Non-pigmented ciliary epithelial cell (primary cell): ENCODE data around the gene STC2.

Experiments used
- DNase-seq: peaks from one replicate; pipeline ENCODE4 v3.0.0-alpha.2; 2010; ENCODE audit warnings: low read depth

Gene STC2

DNA sequence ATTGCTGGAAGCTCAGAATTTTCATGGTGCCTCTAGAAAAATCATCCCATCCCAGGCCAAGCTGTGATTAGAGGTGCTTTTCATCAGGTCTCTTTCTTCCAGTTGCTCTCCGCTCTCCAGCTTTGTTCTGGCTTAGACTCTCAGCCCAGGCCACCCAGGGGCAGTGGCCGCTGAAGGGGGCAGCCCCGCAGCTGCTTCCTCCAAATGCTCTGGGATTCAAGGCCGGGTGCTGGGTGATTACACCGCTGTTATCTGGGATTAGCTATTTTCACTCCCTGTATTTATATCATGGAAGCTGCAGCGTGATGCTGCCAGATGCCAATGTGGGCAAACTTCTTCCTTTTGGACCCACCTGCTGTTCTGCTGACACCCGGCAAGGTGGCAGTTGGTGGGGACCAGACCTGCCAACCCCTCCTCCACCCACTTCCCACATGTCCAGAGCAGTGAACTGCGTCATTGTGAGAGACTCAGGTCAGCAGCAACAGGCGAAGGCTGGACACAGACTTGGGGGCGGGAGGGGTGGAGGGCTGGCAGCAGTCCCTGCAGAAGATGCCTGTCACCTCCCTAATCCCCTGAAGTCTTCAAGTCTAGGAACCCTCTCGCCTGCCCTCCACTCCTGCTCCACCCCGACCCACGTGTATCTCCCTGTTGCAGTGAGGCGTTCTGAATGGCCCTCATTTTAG is 59.3 kb downstream of the STC2 start:
- no peak for DNase-seq

DNA sequence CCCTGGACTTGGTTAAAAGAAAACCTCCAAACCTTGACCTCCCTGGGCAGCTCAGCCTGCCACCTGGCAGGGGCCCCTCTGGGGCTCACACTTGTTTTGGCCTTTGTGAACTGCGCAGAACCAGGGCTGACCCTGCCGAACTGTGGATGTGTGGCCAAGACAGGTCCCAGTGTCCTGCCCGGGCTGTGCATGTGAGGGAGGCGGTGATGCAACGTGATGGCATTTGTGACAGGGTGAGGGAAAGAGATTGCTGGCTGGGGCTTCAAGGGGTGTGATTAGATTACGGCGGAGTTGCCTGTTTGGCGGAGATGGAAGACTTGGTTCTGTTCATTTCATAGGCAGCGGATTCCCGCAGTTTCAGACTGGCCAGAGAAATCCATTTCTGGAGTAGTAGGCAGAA is 62.8 kb downstream of the STC2 start:
- DNase-seq = no peak
